H7 (cell line): ENCODE measurements around the gene RMP24.
A peak's percentile ranks its signal among the peaks of the same experiment; 100 is the strongest.
"Not testable (repeated sequence)": the region's sequence is repeated elsewhere in the genome, so short reads cannot be mapped to it uniquely, and the experiment has no call there.

Experiments used
- DNase-seq: peaks from one replicate; pipeline ENCODE4 v3.0.0; 2012
- H3K27me3 ChIP-seq: 2 replicates; pipeline ENCODE4 v1.6.0; 2011; ENCODE audit warnings: mild to moderate bottlenecking, low read length; ENCODE audit not compliant: control insufficient read depth, insufficient read depth
- H3K36me3 ChIP-seq: replicated peaks from 2 replicates; pipeline ENCODE4 v1.5.1; 2011; ENCODE audit warnings: low read length; ENCODE audit not compliant: control insufficient read depth, insufficient read depth
- H3K4me3 ChIP-seq: 2 replicates; pipeline ENCODE4 v1.5.1; 2011; ENCODE audit warnings: low read depth, mild to moderate bottlenecking, control low read depth, low read length, moderate library complexity; ENCODE audit not compliant: insufficient read depth

The RMP24 gene

DNA sequence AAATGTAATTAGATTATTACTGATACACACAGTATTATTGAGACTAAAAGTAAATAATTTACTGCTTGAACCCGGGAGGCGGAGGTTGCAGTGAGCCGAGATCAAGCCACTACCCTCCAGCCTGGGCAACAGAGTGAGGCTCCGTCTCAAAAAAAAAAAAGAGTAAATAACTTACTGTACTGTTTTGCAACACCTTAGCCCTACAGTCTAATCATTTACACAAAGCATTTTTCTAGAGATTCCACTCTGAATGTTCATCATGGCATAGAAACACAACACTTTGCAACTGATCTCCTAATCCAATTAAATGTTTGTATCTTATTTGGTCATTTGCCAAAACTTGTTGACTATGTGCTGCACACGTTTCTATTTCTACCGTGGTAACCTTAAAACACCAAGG lies 23.4 kb upstream of the RMP24 start:
- H3K4me3 ChIP-seq = peak overlapping the region; percentile 80; the same call in 1 of the 2 replicates
- no peaks in the 10 kb centered on the region for H3K27me3 ChIP-seq
- peaks cover 7% of the 10 kb centered on the region for H3K36me3 ChIP-seq
- DNase-seq = no peak

DNA sequence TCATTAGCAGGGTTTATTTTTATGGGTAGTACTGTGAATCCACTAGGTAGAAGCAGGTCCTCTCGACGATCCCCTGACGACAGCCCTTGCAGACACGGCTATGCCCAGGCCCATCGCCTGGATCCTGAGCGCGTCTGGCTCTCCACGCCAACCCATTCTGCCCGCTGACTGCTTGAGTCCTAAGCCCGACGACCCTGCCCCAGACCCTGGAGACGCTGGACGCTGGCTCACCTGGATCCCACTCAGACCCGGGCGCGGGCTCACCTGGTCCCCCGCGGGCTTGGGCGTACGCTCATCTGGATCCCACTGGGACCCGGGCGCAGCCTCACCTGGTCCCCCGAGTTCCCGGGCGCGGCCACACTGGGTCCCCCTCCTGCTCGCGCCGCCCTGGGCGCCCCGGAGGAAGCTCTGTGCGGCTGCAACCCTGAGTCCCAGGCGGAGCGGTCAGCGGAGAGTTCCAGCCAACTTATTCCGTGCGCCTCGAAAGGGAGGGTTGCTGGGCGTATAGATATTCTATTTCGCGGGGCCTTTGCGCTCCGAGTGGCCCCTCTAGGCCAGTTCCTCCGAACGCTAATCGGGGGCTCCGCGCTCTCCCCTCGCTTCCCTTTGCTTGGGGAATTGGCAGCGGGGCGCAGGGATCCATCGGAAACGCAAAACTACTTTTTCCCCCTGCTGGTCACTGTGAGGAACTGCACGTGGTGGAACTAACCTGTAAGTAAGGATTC lies 22.4 kb upstream of the RMP24 start:
- peak; percentile 80 for DNase-seq
- H3K4me3 ChIP-seq = peak overlapping the region; percentile 80

DNA sequence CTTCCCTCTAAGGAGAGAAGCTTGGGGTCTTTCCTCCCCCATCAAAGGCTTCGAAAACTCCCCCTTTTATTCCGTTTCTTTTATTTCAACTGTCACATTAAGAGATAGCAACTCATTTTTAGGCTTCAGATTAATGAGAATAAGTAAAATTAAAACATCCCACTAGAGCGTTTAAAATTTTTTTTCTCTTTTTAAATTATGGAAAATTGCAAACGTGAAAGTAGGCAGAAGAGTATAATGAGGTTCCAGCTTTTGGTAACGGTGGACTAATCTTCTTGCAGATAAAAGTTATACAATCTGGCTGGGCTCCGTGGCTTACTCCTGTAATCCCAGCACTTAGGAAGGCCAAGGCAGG lies 21.9 kb upstream of the RMP24 start:
- no peak for DNase-seq
- Histone ChIP-seq H3K4me3 (no peak overlapping the region), H3K27me3 (no peaks in the 10 kb centered on the region), H3K36me3 (no peaks in the 10 kb centered on the region; the same call in 1 of the 2 replicates)

More for the DNA sequence above, 22.4 kb upstream of the RMP24 start:
- Histone ChIP-seq H3K36me3 (peaks cover 2% of the 10 kb centered on the region), H3K27me3 (no peaks in the 10 kb centered on the region)

DNA sequence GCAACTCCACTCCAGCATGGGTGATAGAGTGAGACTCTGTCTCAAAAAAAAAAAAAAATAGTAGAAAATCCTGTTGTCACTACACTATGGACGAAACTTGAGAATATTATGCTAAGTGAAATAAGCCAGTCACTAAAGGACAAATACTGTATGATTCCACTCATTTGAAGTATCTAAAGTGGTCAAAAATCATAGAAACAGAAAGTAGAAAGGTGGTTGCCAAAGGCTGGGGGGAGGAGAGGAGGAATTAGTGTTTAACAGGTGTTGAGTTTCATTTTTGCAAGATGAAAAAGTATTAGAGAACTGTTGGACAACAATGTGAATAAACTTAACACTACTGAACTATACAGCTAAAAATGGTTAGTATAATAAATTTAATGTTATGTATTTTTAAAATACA lies 18.8 kb upstream of the RMP24 start:
- Histone ChIP-seq H3K36me3 (no peaks in the 10 kb centered on the region), H3K27me3 (no peaks in the 10 kb centered on the region), H3K4me3 (no peak overlapping the region)
- DNase-seq = no peak

DNA sequence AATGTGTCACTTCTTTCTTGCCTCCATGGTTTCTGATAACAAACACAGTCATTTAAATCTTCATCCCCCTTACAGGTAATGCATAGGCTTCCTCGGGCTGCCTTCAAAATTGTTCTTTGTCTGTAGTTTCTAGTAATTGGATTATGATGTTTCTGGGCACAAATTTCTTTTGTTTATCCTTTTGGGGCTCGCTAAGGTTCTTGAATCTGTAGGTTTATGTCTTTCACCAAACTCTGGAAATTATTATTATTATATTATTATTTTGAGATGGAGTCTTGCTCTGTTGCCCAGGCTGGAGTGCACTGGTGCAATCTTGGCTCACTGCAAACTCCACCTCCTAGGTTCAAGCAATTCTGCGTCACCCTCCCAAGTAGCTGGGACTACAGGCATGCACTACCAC lies 16.3 kb upstream of the RMP24 start:
- no peak for DNase-seq
- Histone ChIP-seq H3K4me3 (no peak overlapping the region), H3K36me3 (no peaks in the 10 kb centered on the region), H3K27me3 (no peaks in the 10 kb centered on the region)

DNA sequence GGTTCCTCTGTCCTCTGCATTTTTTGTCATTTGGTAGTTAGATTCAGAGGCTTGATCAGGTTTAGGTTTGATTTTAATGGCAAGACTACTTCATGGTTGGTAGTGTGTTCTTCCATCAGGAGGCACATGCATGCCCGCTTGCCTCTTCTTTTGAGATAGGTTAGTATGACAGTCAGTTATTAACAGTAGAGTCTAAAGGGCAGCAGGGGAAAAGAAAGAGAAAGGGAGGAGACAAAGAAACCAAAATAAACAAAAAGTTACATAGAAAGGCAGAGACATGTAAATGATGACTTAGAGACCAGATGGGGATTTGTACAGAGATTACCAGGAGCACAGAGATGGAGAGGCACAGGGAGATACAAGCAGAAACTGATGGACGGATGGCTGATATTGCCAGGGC lies 10.2 kb upstream of the RMP24 start:
- H3K36me3 ChIP-seq = no peaks in the 10 kb centered on the region
- H3K27me3 ChIP-seq = no peaks in the 10 kb centered on the region
- DNase-seq = no peak
- H3K4me3 ChIP-seq = no peak overlapping the region

DNA sequence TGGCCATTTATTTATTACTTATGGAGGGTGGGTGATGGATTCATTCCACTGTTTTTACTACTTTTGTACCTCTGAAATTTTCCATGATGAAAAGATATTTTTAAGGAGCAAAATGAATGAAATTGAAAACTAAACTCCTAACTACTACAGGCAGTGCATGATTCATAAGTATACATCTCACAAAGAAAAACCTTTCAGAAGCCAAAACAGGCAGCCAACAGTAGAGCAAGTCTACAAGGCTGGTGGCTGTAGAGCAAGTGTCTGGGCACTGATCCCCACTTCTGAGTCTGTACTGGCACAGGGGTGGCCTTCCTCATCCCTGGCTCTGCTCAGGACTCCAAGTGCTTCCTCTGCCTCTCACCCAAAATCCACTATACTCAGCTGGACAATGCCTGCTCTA lies 8.2 kb upstream of the RMP24 start:
- DNase-seq = no peak
- H3K27me3 ChIP-seq = no peaks in the 10 kb centered on the region
- H3K36me3 ChIP-seq = no peaks in the 10 kb centered on the region
- no peak overlapping the region for H3K4me3 ChIP-seq

DNA sequence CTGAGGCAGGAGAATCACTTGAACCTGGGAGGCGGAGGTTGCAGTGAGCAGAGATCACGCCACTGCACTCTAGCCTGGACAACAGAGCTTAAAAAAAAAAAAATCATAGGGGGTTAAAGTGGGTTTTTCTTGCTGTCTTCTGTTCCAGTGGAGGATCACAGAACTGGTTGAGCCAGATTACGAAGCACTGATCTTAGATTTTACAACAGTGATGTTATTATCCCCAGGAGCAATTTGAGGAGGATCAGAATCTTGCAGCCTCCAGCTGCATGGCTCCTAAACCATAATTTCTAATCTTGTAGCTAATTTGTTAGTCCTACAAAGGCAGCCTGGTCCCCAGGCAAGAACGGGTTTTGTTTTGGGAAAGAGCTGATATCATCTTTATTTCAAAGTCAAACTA lies 4.6 kb upstream of the RMP24 start:
- not testable (repeated sequence) for H3K36me3 ChIP-seq, H3K4me3 ChIP-seq, H3K27me3 ChIP-seq, DNase-seq

DNA sequence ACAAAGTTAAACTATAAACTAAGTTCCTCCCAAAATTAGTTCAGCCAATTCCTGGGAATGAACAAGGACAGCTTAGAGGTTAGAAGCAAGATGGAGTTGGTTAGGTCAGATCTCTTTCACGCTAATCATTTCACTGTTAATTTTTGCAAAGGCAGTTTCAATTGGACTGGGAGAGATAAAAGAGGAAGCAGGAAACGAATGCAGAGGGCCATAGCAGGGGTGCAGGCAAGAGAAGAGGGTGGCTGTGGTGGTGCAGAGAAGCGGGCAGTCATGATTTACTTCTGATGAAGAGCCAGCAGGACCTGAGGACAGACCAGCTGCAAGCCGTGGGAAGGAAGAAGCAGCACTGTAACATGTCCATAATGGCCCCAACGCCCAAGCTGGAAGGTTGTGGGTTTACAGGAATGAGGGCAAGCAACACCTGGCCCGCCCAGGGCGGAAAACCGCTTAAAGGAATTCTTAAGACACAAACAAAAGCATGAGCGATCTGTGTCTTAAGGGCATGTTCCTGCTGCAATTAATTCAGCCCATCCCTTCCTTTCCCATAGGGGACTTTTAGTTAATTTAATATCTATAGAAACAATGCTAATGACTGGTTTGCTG lies 4.1 kb upstream of the RMP24 start:
- no peak overlapping the region for H3K4me3 ChIP-seq
- H3K27me3 ChIP-seq = no peaks in the 10 kb centered on the region
- H3K36me3 ChIP-seq = no peaks in the 10 kb centered on the region
- DNase-seq = no peak

DNA sequence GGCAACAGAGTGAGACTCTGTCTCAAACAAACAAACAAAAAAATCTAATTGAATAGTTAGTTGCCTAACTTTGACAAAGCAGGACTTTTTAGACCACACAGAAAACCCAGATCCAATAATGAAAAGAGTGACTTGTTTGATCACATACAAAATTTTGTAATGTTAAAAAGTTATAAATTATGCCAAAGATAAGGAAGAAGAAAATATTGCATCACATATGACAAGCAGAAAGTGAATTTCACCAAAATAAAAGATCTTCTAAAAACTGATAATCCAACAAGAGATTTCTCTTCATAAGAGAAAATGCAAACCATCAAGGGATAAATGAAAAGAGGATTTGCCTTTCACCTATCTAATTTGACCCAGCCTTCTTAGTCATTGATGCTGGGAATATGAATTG lies 2.8 kb upstream of the RMP24 start:
- H3K36me3 ChIP-seq = peaks cover 4% of the 10 kb centered on the region
- no peak for DNase-seq
- H3K4me3 ChIP-seq = no peak overlapping the region
- H3K27me3 ChIP-seq = no peaks in the 10 kb centered on the region

DNA sequence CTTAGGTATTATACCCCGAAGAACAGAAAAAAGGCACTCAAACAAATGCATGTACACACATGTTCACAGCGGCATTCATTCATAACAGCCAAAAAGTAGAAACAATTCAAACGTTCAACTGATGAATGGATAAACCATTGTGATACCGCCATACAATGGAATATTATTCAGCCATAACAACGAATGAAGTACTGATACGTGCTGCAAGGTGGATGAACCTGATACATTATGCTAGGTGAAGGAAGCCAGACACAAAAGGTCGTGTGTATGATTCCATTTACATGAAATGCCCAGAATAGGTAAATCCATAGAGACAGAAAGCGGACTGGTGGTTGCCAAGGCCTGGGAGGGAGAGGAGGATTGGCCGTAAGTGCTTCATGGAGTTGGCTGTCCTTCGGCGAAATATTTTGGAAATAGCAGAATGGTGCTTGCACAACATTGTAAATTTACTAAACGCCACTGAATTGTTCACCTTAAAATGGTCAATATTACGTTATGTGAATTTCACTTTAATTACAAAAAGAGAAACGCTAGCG lies 750 bp upstream of the RMP24 start:
- Histone ChIP-seq H3K27me3 (no peaks in the 10 kb centered on the region), H3K36me3 (peaks cover 12% of the 10 kb centered on the region), H3K4me3 (peak overlapping the region; percentile 98)
- DNase-seq = peak; percentile 31

DNA sequence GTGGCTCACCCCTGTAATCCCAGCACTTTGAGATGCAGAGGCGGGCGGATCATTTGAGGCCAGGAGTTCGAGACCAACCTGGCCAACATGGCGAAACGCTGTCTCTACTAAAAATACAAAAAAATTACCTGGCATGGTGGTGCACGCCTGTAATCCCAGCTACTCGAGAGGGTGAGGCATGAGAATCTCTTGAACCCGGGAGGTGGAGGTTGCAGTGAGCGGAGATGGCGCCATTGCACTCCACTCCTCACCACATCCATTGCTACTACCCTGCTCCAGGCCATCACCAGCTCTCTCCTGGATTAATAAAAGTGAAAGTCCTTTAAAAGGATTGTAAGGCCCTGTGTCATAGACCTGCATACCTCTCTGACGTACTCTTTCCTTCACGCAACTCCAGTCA lies 1.2 kb downstream of the RMP24 start:
- Histone ChIP-seq H3K4me3 (no peak overlapping the region), H3K27me3 (no peaks in the 10 kb centered on the region), H3K36me3 (peaks cover 23% of the 10 kb centered on the region)
- DNase-seq = no peak

DNA sequence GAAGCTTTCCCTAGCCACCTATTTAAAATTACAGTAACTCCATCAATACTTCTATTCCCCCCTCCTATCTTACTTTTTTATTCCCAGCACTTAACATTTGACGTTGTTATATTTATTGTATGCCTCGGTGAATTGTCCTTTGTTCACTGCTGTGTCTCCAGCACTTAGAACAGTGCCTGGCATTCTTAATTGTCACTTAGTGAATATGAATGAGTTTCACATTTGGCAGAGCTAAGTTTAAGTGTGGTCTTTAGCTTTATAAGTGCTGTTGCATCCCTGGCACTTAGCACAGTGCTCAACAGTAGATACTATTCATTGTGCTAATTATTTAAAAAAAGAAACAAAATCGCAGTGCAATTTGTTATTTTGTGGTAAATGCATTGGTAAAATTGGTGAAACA lies 1.7 kb downstream of the RMP24 start:
- Histone ChIP-seq H3K27me3 (no peaks in the 10 kb centered on the region), H3K36me3 (peaks cover 23% of the 10 kb centered on the region), H3K4me3 (no peak overlapping the region)
- DNase-seq = no peak

DNA sequence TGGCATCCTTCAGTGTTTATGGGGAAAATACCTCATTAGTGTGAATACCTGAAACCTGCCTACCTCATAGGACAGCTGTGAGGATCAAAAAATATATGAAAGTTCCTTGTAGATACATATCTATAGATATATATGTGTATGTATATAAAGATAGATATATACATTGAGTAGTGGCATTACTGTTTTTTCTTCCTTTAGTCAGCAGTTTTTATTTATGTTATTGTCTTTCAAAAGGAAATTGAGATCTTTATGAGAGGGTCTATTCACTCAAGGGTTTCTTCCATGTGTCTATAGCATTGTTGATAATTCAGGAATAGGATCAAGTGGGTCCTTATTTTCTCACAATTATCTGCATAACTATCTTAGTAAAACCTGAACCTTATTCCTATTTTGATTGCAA lies 6.6 kb downstream of the RMP24 start:
- Histone ChIP-seq H3K27me3 (no peaks in the 10 kb centered on the region), H3K36me3 (peaks cover 21% of the 10 kb centered on the region)

DNA sequence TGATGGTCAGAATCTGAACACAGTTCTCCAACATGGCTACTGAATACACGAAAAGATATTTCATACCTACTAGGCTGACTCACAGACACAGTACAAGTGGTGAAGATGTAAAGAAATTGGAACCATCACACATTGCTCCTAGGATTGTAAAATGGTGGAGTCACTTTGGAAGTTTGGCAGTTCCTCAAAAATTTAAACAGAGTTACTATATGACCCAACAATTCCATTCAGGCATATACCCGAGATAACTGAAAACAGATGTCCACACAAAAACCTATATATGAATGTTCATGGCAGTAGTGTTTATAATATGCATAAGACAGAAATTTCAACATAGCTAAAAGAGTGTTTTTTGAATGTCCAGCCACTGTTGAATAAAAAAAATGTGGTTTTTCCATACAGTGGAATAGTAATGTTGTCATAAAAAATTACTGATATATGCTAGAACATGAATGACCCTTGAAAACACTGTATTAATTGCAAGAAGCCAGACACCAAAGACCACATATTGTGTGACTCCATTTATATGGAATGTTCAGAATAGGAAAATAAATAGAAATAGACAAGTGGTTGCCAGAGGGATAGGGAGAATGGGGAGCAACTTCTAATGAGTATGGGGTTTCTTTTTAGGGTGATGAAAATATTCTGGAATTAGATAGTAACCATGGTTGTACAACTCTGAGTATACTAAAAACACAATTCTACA lies 10.1 kb downstream of the RMP24 start:
- no peak overlapping the region for H3K4me3 ChIP-seq
- DNase-seq = no peak
- H3K36me3 ChIP-seq = peaks cover 10% of the 10 kb centered on the region
- no peaks in the 10 kb centered on the region for H3K27me3 ChIP-seq

More for the DNA sequence above, 6.6 kb downstream of the RMP24 start:
- no peak overlapping the region for H3K4me3 ChIP-seq
- no peak for DNase-seq
